OCI-LY1 (cell line): Measurements from ENCODE around the gene SLC28A3.

Experiments used
- H2AFZ ChIP-seq: fragments of 200-600 bp; sonication (generic), shearing (Covaris generic); 2 replicates; pipeline ENCODE4 v1.6.0; 2014; ENCODE audit warnings: antibody characterized with exemption, mild to moderate bottlenecking, low read length
- H3F3A ChIP-seq: fragments of 200-600 bp; sonication (generic), shearing (Covaris generic); 2 replicates; pipeline ENCODE4 v1.6.0; 2014; ENCODE audit warnings: mild to moderate bottlenecking, antibody characterized with exemption, low read length, moderate library complexity; ENCODE audit not compliant: insufficient read depth
- H3K27ac ChIP-seq: fragments of 200-600 bp; sonication (generic); 2 replicates; pipeline ENCODE4 v1.5.1; 2014; ENCODE audit warnings: low read length, mixed run types, mild to moderate bottlenecking, low read depth; ENCODE audit not compliant: poor library complexity, severe bottlenecking
- H3K27me3 ChIP-seq: fragments of 200-600 bp; sonication (generic); 2 replicates; pipeline ENCODE4 v1.6.0; 2014; ENCODE audit warnings: antibody characterized with exemption, mild to moderate bottlenecking, low read length, moderate library complexity; ENCODE audit not compliant: insufficient read depth
- H3K36me3 ChIP-seq: fragments of 200-600 bp; sonication (generic); 2 replicates; pipeline ENCODE4 v1.6.1; 2014; ENCODE audit warnings: mild to moderate bottlenecking, antibody characterized with exemption, low read length, moderate library complexity, mixed read lengths; ENCODE audit not compliant: insufficient read depth
- H3K4me1 ChIP-seq: fragments of 200-600 bp; sonication (generic); 2 replicates; pipeline ENCODE4 v1.5.1; 2014; ENCODE audit warnings: mild to moderate bottlenecking, low read length, moderate library complexity; ENCODE audit not compliant: insufficient read depth, severe bottlenecking
- H3K4me2 ChIP-seq: fragments of 200-600 bp; sonication (generic), shearing (Covaris generic); 2 replicates; pipeline ENCODE4 v1.6.1; 2014; ENCODE audit warnings: low read length
- H3K4me3 ChIP-seq: fragments of 200-600 bp; sonication (generic); 2 replicates; pipeline ENCODE4 v1.5.1; 2014; ENCODE audit warnings: low read length, low read depth, mild to moderate bottlenecking, mixed read lengths; ENCODE audit not compliant: poor library complexity, severe bottlenecking
- H3K79me2 ChIP-seq: fragments of 200-600 bp; shearing (Covaris generic); 2 replicates; pipeline ENCODE4 v1.6.1; 2016; ENCODE audit warnings: mixed run types, low read length, mixed read lengths; ENCODE audit not compliant: insufficient read depth
- H3K9ac ChIP-seq: fragments of 200-600 bp; sonication (generic), shearing (Covaris generic); 2 replicates; pipeline ENCODE4 v1.6.1; 2014; ENCODE audit warnings: mild to moderate bottlenecking, low read length, mixed read lengths
- H3K9me2 ChIP-seq: fragments of 200-600 bp; sonication (generic), shearing (Covaris generic); 2 replicates; pipeline ENCODE4 v1.6.1; 2014; ENCODE audit warnings: low read depth, mild to moderate bottlenecking, low read length, mixed read lengths
- H3K9me3 ChIP-seq: fragments of 200-600 bp; shearing (Covaris generic); 2 replicates; pipeline ENCODE4 v1.6.1; 2014; ENCODE audit warnings: low read length, mixed read lengths
- H4K20me1 ChIP-seq: fragments of 200-600 bp; sonication (generic), shearing (Covaris generic); 2 replicates; pipeline ENCODE4 v1.6.0; 2016; ENCODE audit warnings: mild to moderate bottlenecking, low read length; ENCODE audit not compliant: insufficient read depth
- EZH2 ChIP-seq: fragments of 200-600 bp; sonication (generic), shearing (Covaris generic); IDR thresholded peaks from 2 replicates; pipeline ENCODE4 v1.8.0; 2017; ENCODE audit warnings: borderline replicate concordance, mixed run types, mild to moderate bottlenecking, antibody characterized with exemption, low read length, moderate library complexity, mixed read lengths
- TF ChIP-seq, protein P1 (sequence below): fragments of 200-600 bp; sonication (generic), shearing (Covaris generic); IDR thresholded peaks from 2 replicates; pipeline ENCODE4 v1.5.1; 2017; ENCODE audit warnings: mild to moderate bottlenecking, antibody characterized with exemption, low read length, moderate library complexity, mixed read lengths

The SLC28A3 gene

DNA sequence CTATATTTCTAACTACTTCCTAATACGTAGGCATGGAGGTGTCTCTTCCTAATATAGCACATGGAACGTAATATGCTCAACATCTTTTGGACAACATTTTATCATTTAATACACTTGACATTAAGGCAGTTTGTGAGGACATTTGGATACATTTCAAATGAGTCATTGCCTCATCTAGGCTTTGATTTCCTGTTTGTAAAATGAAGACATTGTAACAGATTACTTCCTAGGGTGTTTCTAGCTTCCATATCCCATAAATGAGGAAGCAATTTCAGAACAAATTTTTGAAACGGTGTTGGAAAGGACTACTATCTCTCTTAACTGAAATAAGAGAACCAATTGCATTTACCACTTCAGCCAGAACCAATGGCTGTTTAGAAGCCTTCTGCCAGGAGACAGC, 38.7 kb downstream of the SLC28A3 start:
- Histone ChIP-seq H3K27me3 (0 out of 2 replicates have a peak, but pooled peaks cover 3% of the 10 kb centered on the region), H3F3A (no peaks in the 10 kb centered on the region), H3K9me3 (no peaks in the 10 kb centered on the region), H3K36me3 (no peaks in the 10 kb centered on the region), H4K20me1 (no peaks in the 10 kb centered on the region), H3K79me2 (no peaks in the 10 kb centered on the region), H3K4me2 (no peak overlapping the region), H3K4me1 (no peaks in the 10 kb centered on the region), H3K4me3 (no peak overlapping the region), H3K9me2 (no peaks in the 10 kb centered on the region), H3K27ac (no peak overlapping the region), H3K9ac (no peak overlapping the region), H2AFZ (no peak overlapping the region)
- no peak for TF ChIP-seq EZH2
- TF ChIP-seq, protein P1, sequence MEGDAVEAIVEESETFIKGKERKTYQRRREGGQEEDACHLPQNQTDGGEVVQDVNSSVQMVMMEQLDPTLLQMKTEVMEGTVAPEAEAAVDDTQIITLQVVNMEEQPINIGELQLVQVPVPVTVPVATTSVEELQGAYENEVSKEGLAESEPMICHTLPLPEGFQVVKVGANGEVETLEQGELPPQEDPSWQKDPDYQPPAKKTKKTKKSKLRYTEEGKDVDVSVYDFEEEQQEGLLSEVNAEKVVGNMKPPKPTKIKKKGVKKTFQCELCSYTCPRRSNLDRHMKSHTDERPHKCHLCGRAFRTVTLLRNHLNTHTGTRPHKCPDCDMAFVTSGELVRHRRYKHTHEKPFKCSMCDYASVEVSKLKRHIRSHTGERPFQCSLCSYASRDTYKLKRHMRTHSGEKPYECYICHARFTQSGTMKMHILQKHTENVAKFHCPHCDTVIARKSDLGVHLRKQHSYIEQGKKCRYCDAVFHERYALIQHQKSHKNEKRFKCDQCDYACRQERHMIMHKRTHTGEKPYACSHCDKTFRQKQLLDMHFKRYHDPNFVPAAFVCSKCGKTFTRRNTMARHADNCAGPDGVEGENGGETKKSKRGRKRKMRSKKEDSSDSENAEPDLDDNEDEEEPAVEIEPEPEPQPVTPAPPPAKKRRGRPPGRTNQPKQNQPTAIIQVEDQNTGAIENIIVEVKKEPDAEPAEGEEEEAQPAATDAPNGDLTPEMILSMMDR = no peak

DNA sequence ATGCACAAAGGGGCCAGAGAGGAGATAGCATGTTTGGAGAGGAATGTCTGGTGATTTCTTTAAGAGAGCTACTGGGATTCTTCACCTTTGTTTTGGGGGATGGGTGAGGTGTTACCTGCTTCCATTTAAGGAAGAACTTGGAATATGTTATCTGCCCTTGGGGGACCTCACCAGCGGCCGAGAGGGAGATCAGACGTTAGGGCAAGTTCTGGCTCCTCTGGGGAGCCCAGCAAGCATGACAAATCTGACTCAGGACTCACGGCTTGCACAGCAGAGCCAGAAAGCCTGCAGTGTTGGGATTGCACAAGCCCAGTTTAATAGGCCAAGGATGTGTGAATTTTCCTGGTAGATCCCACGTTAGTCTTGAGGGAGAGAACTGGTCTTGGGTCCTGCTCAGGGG, 40.3 kb downstream of the SLC28A3 start:
- Histone ChIP-seq H3K4me1 (no peaks in the 10 kb centered on the region), H3K36me3 (no peaks in the 10 kb centered on the region), H3K27me3 (0 out of 2 replicates have a peak, but pooled peaks cover 3% of the 10 kb centered on the region), H4K20me1 (no peaks in the 10 kb centered on the region), H3K9ac (no peak overlapping the region), H2AFZ (no peak overlapping the region), H3K4me3 (no peak overlapping the region), H3K27ac (no peak overlapping the region), H3K9me2 (no peaks in the 10 kb centered on the region), H3K79me2 (no peaks in the 10 kb centered on the region), H3K9me3 (no peaks in the 10 kb centered on the region), H3K4me2 (no peak overlapping the region), H3F3A (no peaks in the 10 kb centered on the region)
- TF ChIP-seq EZH2 = no peak
- TF ChIP-seq, protein P1 = no peak

DNA sequence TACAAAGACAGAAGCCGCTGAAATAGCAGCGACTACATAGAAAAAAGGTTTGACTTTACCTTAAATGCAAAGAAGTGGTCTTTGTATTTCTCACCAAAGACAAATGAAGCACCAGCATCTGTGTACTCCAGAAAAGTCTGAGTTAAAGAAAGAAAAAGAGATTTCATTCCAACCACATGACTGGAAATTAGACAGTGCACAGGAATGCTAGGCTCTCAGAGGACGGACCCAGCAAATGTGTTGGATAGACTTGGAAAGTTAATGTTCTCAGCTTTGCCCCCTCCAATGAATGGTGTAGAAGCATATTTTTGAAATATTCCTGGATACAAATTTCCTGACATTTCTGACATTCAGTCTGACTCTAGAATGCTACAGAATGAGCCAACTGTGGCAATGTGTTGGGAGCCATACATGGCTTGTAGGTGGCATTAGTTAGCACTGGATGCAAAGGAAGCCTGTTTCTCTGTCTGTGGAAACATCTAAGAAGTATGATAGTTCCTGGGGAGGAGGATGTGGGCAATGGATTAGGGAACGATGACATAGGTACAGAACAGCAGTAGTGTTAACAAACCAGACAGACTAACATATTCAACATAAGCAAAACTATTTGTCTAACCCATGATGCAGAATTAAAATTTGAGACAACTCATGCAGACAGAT, 43.3 kb downstream of the SLC28A3 start:
- no peaks in the 10 kb centered on the region for H3K4me1 ChIP-seq
- no peak for TF ChIP-seq EZH2
- no peaks in the 10 kb centered on the region for H3K36me3 ChIP-seq
- H3K9me2 ChIP-seq = no peaks in the 10 kb centered on the region
- H4K20me1 ChIP-seq = no peaks in the 10 kb centered on the region
- H3K4me3 ChIP-seq = no peak overlapping the region
- no peaks in the 10 kb centered on the region for H3K79me2 ChIP-seq
- H3K27ac ChIP-seq = no peak overlapping the region
- H3K27me3 ChIP-seq = 0 out of 2 replicates have a peak, but pooled peaks cover 3% of the 10 kb centered on the region
- H3F3A ChIP-seq = no peaks in the 10 kb centered on the region
- H3K4me2 ChIP-seq = no peak overlapping the region
- H3K9ac ChIP-seq = no peak overlapping the region
- H3K9me3 ChIP-seq = no peaks in the 10 kb centered on the region
- no peak overlapping the region for H2AFZ ChIP-seq
